PC-9 (cell line): ENCODE data around the gene HS3ST2.

Source experiments
- EZH2 ChIP-seq: fragments of 200-600 bp; sonication (generic); IDR thresholded peaks from 2 replicates; pipeline ENCODE4 v1.8.0; 2017; ENCODE audit warnings: antibody characterized with exemption, low read depth
- TF ChIP-seq, protein P1 (sequence below): fragments of 200-600 bp; sonication (generic); conservative IDR thresholded peaks from 2 replicates; pipeline ENCODE4 v1.6.1; 2017; ENCODE audit warnings: mixed run types, antibody characterized with exemption, mild to moderate bottlenecking, moderate library complexity

GRCh38 chr16:22786284-22786683, 27.7 kb upstream of the HS3ST2 start:
- no peak for TF ChIP-seq EZH2
- TF ChIP-seq, protein P1, sequence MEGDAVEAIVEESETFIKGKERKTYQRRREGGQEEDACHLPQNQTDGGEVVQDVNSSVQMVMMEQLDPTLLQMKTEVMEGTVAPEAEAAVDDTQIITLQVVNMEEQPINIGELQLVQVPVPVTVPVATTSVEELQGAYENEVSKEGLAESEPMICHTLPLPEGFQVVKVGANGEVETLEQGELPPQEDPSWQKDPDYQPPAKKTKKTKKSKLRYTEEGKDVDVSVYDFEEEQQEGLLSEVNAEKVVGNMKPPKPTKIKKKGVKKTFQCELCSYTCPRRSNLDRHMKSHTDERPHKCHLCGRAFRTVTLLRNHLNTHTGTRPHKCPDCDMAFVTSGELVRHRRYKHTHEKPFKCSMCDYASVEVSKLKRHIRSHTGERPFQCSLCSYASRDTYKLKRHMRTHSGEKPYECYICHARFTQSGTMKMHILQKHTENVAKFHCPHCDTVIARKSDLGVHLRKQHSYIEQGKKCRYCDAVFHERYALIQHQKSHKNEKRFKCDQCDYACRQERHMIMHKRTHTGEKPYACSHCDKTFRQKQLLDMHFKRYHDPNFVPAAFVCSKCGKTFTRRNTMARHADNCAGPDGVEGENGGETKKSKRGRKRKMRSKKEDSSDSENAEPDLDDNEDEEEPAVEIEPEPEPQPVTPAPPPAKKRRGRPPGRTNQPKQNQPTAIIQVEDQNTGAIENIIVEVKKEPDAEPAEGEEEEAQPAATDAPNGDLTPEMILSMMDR, result no peak
